Thyroid gland (tissue), 4 donors: ENCODE measurements around the gene SLC28A1.

Source experiments
- POLR2A ChIP-seq, 2 donors: fragments of 450-650 bp; IDR thresholded peaks; one replicate each; pipeline ENCODE4 v1.6.1; 2017; ENCODE audit warnings: antibody characterized with exemption in 2 of 2, mild to moderate bottlenecking in 2 of 2, moderate library complexity in 1 of 2
- TF ChIP-seq, protein P1 (sequence below), 6 experiments: fragments of 200-600 bp in 3 of 6; fragments of 450-650 bp in 3 of 6; sonication (generic) in 3 of 6; IDR thresholded peaks; one replicate each; pipeline ENCODE4 v1.5.1; 2016 to 2019; ENCODE audit warnings: antibody characterized with exemption in 6 of 6, mild to moderate bottlenecking in 2 of 6, inconsistent platforms in 1 of 6, moderate library complexity in 1 of 6

DNA sequence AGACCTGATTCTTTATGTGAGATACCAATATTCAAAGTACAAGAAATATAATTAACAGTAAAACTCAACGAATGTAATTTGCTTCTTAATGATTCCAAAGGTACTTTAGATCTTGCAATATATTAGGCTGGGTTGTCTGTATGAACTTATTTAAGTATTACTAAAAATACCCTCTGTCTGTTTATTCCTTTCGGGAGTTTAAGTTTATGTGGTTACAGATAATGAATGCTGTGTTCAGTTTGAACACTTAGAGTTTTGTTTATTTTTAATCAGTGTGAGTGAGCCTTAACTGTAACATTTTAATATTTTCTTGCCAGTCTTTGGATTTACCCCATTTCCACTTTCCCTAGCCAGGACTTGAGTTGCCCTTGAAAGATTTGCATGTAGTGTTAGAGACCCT is 100.7 kb downstream of the SLC28A1 start:
- no peak for TF ChIP-seq POLR2A (IDR thresholded peaks at IDR 0.05)
- TF ChIP-seq, protein P1, sequence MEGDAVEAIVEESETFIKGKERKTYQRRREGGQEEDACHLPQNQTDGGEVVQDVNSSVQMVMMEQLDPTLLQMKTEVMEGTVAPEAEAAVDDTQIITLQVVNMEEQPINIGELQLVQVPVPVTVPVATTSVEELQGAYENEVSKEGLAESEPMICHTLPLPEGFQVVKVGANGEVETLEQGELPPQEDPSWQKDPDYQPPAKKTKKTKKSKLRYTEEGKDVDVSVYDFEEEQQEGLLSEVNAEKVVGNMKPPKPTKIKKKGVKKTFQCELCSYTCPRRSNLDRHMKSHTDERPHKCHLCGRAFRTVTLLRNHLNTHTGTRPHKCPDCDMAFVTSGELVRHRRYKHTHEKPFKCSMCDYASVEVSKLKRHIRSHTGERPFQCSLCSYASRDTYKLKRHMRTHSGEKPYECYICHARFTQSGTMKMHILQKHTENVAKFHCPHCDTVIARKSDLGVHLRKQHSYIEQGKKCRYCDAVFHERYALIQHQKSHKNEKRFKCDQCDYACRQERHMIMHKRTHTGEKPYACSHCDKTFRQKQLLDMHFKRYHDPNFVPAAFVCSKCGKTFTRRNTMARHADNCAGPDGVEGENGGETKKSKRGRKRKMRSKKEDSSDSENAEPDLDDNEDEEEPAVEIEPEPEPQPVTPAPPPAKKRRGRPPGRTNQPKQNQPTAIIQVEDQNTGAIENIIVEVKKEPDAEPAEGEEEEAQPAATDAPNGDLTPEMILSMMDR (IDR thresholded peaks at IDR 0.05): no peak
